HepG2 (cell line): ENCODE measurements around the gene KATNB1. TPM values are rescaled to one million over a fixed set of nuclear protein-coding genes. Genes with fewer than 3 reads are reported as not detected.

Experiments used
- ATAC-seq: fragments of 200-7000 bp; cut with Tn5 transposase; 3 replicates; pipeline ENCODE4 v1.9.1; 2020; ENCODE audit warnings: mild to moderate bottlenecking, moderate library complexity
- BruUV-seq: library from RNA; stranded (reverse); fragments of 400-500 nt; replicated peaks from 2 replicates; lab custom pipeline; 2021; lab: Mats Ljungman, UMichigan
- CTCF ChIA-PET: fragments of 300-600 bp; formaldehyde crosslinking; extraction: SDS; loops from one replicate; lab custom pipeline; 2021; ENCODE audit warnings: low total read pairs, inconsistent platforms, low intra/inter-chr PET ratio; lab: Yijun Ruan, JAX
- POLR2A ChIA-PET: fragments of 350-600 bp; sonication (Branson Sonifier 250); formaldehyde crosslinking; loops from one replicate; lab custom pipeline; 2020; ENCODE audit warnings: antibody characterized with exemption, inconsistent platforms; lab: Yijun Ruan, JAX
- DNase-seq: peaks from one replicate; pipeline ENCODE4 v3.0.0-alpha.2; 2015; ENCODE audit warnings: low spot score
- FAIRE-seq: peaks from 3 replicates; lab custom pipeline; 2011; peaks lifted over from hg19 to GRCh38; lab: Jason Lieb, UNC
- H2AFZ ChIP-seq: one replicate; pipeline ENCODE4 v1.6.1; 2011; ENCODE audit warnings: low read length, inconsistent platforms
- H3K27ac ChIP-seq: fragments of 300-600 bp; 3 replicates; pipeline ENCODE4 v1.8.0; 2011; ENCODE audit warnings: mixed run types, mild to moderate bottlenecking, mixed read lengths, low read length, inconsistent platforms; ENCODE audit not compliant: insufficient read depth; ENCODE audit errors: extremely low read length
- H3K27me3 ChIP-seq, 2 experiments: fragments of 200-600 bp in 1 of 2; 2 replicates in 1 of 2; 3 replicates in 1 of 2; pipeline versions ENCODE4 v1.6.0 to v1.8.0; 2011; ENCODE audit warnings: low read length in 2 of 2, mild to moderate bottlenecking in 2 of 2, moderate library complexity in 2 of 2, inconsistent platforms in 1 of 2; ENCODE audit not compliant: insufficient read depth in 2 of 2, control insufficient read depth in 1 of 2
- H3K36me3 ChIP-seq, 2 experiments: fragments of 200-600 bp in 1 of 2; replicated peaks in 1 of 2; 2 replicates in 1 of 2; 3 replicates in 1 of 2; pipeline versions ENCODE4 v1.5.1 to v1.8.0; 2011; ENCODE audit warnings: low read length in 2 of 2, inconsistent platforms in 1 of 2; ENCODE audit not compliant: insufficient read depth in 2 of 2, control insufficient read depth in 1 of 2
- H3K4me1 ChIP-seq: 2 replicates; pipeline ENCODE4 v1.5.1; 2012; ENCODE audit warnings: low read length, inconsistent platforms; ENCODE audit not compliant: insufficient read depth
- H3K4me2 ChIP-seq: 2 replicates; pipeline ENCODE4 v1.6.0; 2011; ENCODE audit warnings: low read depth, low read length, inconsistent platforms
- H3K4me3 ChIP-seq, 3 experiments: fragments of 200-600 bp in 1 of 3; sonication (generic), shearing (Covaris generic) in 1 of 3; replicated peaks in 1 of 3; 2 replicates each; pipeline ENCODE4 v1.5.1; 2011 to 2016; ENCODE audit warnings: low read length in 3 of 3, inconsistent platforms in 2 of 3, low read depth in 2 of 3, mild to moderate bottlenecking in 2 of 3, control low read depth in 1 of 3, mixed read lengths in 1 of 3; ENCODE audit not compliant: insufficient read depth in 1 of 3
- H3K79me2 ChIP-seq: one replicate; pipeline ENCODE4 v1.6.1; 2011; ENCODE audit warnings: low read length, inconsistent platforms; ENCODE audit not compliant: insufficient read depth
- H3K9ac ChIP-seq: 2 replicates; pipeline ENCODE4 v1.6.0; 2011; ENCODE audit warnings: mild to moderate bottlenecking, low read depth, low read length, inconsistent platforms; ENCODE audit not compliant: insufficient read depth
- H3K9me3 ChIP-seq: 2 replicates; pipeline ENCODE4 v1.5.1; 2012; ENCODE audit warnings: mild to moderate bottlenecking, low read length
- H4K20me1 ChIP-seq: 2 replicates; pipeline ENCODE4 v1.6.0; 2011; ENCODE audit warnings: inconsistent platforms, mild to moderate bottlenecking, low read length, moderate library complexity; ENCODE audit not compliant: insufficient read depth
- AGO2 ChIP-seq: fragments of 200-400 bp; formaldehyde crosslinking; optimal IDR thresholded peaks from 2 replicates; pipeline ENCODE3; 2017; ENCODE audit warnings: mild to moderate bottlenecking, low read depth, low read length, moderate library complexity
- AKNA ChIP-seq: sonication (generic); formaldehyde crosslinking; IDR thresholded peaks from 2 replicates; pipeline ENCODE4 v1.4.0; 2020; ENCODE audit warnings: missing genetic modification reagents, borderline replicate concordance
- CAMTA2 ChIP-seq: sonication (generic); formaldehyde crosslinking; IDR thresholded peaks from 2 replicates; pipeline ENCODE4 v1.4.0; 2020; ENCODE audit warnings: mild to moderate bottlenecking, missing genetic modification reagents, borderline replicate concordance
- DNMT1 ChIP-seq: sonication (generic); formaldehyde crosslinking; IDR thresholded peaks from 2 replicates; pipeline ENCODE4 v1.5.1; 2020; ENCODE audit warnings: mild to moderate bottlenecking, missing genetic modification reagents
- HNRNPK ChIP-seq: fragments of 200-400 bp; formaldehyde crosslinking; IDR thresholded peaks from 2 replicates; pipeline ENCODE4 v1.6.1; 2018; ENCODE audit warnings: low read length, low read depth, moderate library complexity, mild to moderate bottlenecking; ENCODE audit not compliant: poor library complexity, severe bottlenecking
- HOXA3 ChIP-seq: sonication (generic); formaldehyde crosslinking; IDR thresholded peaks from 2 replicates; pipeline ENCODE4 v1.5.0; 2020; ENCODE audit warnings: missing genetic modification reagents
- MED8 ChIP-seq: sonication (generic); formaldehyde crosslinking; IDR thresholded peaks from 2 replicates; pipeline ENCODE4 v1.8.1; 2023; ENCODE audit warnings: mild to moderate bottlenecking, missing genetic modification reagents; ENCODE audit not compliant: insufficient replicate concordance
- MYNN ChIP-seq: sonication (generic); formaldehyde crosslinking; IDR thresholded peaks from 2 replicates; pipeline ENCODE4 v1.4.0; 2020; ENCODE audit warnings: mild to moderate bottlenecking, low read depth, missing genetic modification reagents
- POLR2A ChIP-seq, 2 experiments: IDR thresholded peaks; 2 replicates each; pipeline ENCODE4 v1.6.1; 2011; ENCODE audit warnings: low read depth in 2 of 2, low read length in 2 of 2, mild to moderate bottlenecking in 1 of 2, moderate library complexity in 1 of 2; ENCODE audit not compliant: insufficient read depth in 1 of 2
- SAFB2 ChIP-seq: sonication (generic); formaldehyde crosslinking; IDR thresholded peaks from 2 replicates; pipeline ENCODE4 v1.5.1; 2020; ENCODE audit warnings: missing genetic modification reagents, low read depth, mild to moderate bottlenecking, borderline replicate concordance
- ZBTB33 ChIP-seq: sonication (generic); formaldehyde crosslinking; IDR thresholded peaks from 2 replicates; pipeline ENCODE4 v1.4.0; 2020; ENCODE audit warnings: missing genetic modification reagents
- ZFP91 ChIP-seq: sonication (generic); formaldehyde crosslinking; IDR thresholded peaks from 2 replicates; pipeline ENCODE4 v1.9.0; 2022; ENCODE audit warnings: missing genetic modification reagents, mild to moderate bottlenecking, borderline replicate concordance
- ZNF230 ChIP-seq: sonication (generic); formaldehyde crosslinking; IDR thresholded peaks from 2 replicates; pipeline ENCODE4 v1.4.0; 2020; ENCODE audit warnings: mild to moderate bottlenecking, missing genetic modification reagents
- ZNF615 ChIP-seq: sonication (generic); formaldehyde crosslinking; IDR thresholded peaks from 2 replicates; pipeline ENCODE4 v1.5.0; 2020; ENCODE audit warnings: mild to moderate bottlenecking, missing genetic modification reagents, borderline replicate concordance
- WGBS: methylation state at CpG from one replicate; pipeline ENCODE4 v1.1.6; 2017; ENCODE audit warnings: low lambda C conversion rate; 5-methylcytosine and 5-hydroxymethylcytosine counted together
- in situ Hi-C: cut with HindIII; loops from 2 replicates; pipeline ENCODE4 v1.10.0; 2017; ENCODE audit warnings: low pct_unique_long_range_greater_than_20kb; ENCODE audit not compliant: extremely low pct_ligation_motif_present
- intact Hi-C: fragments of 100-400 bp; cut with micrococcal nuclease; formaldehyde crosslinking; loops from one replicate; pipeline ENCODE4 v1.10.0; 2022; ENCODE audit not compliant: unreplicated experiment
- polyA plus RNA-seq, 8 experiments: library from polyadenylated mRNA; depleted of rRNA in 3 of 8; stranded (reverse) in 7 of 8; unstranded in 1 of 8; fragments of >200 nt; fragmentation: Illumina TruSeq in 4 of 8; extraction: Trizol in 4 of 8; gene quantifications; 2 replicates each; pipeline versions ENCODE4 v1.2.1 to v1.2.3, GENCODE V29; 2011 to 2016; ENCODE audit warnings: low read depth in 4 of 8, missing spikeins in 1 of 8, mixed read lengths in 1 of 8; ENCODE audit not compliant: insufficient read depth in 1 of 8
- total RNA-seq, 5 experiments: library from RNA; depleted of rRNA; stranded (reverse); fragments of >200 nt; fragmentation: Illumina TruSeq; extraction: Trizol; gene quantifications; 2 replicates each; pipeline ENCODE4 v1.2.3, GENCODE V29; 2016; ENCODE audit warnings: low read depth in 1 of 5

Gene KATNB1
- total and polyA plus RNA-seq, 2 of the 13 experiments (the other 11 are each of a cell fraction or from before 2014, with no cell fraction given), result 31.5 to 43.5 TPM

GRCh38 chr16:57760357-57761160 is 25.0 kb downstream of the KATNB1 start:
- H3K4me3 ChIP-seq, result no peak overlapping the region
- ATAC-seq (no peak), FAIRE-seq (no peak), DNase-seq (no peak)
- H3K4me1 ChIP-seq, result no peaks in the 10 kb centered on the region
- in situ Hi-C loops (no loop called here), intact Hi-C loops (no loop called here)
- BruUV-seq, result no TSS peak
- no peak overlapping the region for H3K9ac ChIP-seq
- no peaks in the 10 kb centered on the region for H4K20me1 ChIP-seq
- H3K4me2 ChIP-seq, result no peak overlapping the region
- ChIA-PET POLR2A (interaction anchor here (1.2 kb wide), 1 partner anchor 22 kb away, joined by 3 read pairs; no protein-coding TSS in a partner anchor), CTCF (no interaction called here)
- no peaks in the 10 kb centered on the region for H3K79me2 ChIP-seq
- no peak overlapping the region for H3K27ac ChIP-seq
- 97% methylated on average over 39 of the region's 40 CpGs for WGBS
- H3K36me3 ChIP-seq, result peaks cover 22 to 57% of the 10 kb centered on the region in 2 experiments
- no peaks in the 10 kb centered on the region for H3K9me3 ChIP-seq
- no peak overlapping the region for H2AFZ ChIP-seq
- no peaks in the 10 kb centered on the region for H3K27me3 ChIP-seq
- TF ChIP-seq MED8 (CRISPR knock-in tag), result peak; percentile 10
- TF ChIP-seq MYNN (CRISPR knock-in tag), result no peak
- TF ChIP-seq ZNF230 (CRISPR knock-in tag), result no peak
- no peak for TF ChIP-seq DNMT1
- TF ChIP-seq AGO2, result peak; percentile 83
- 0 out of 2 replicates have a peak, but pooled peaks have one; percentile 16 for TF ChIP-seq HOXA3
- TF ChIP-seq ZNF615, result no peak
- TF ChIP-seq CAMTA2 (CRISPR knock-in tag), result 0 out of 2 replicates have a peak, but pooled peaks have one; percentile 6
- peak in 1 of 2 experiments; percentile 14; a peak in 1 of 4 replicates for TF ChIP-seq POLR2A (IDR thresholded peaks at IDR 0.05; ENCODE audit: insufficient read depth in 1 of 2, low read depth in 2 of 2, low read length in 2 of 2)
- TF ChIP-seq SAFB2 (CRISPR knock-in tag), result 0 out of 2 replicates have a peak, but pooled peaks have one; percentile 38
- no peak for TF ChIP-seq HNRNPK
- TF ChIP-seq AKNA (CRISPR knock-in tag), result no peak
- TF ChIP-seq ZFP91 (CRISPR knock-in tag), result peak; percentile 23; the same call in 1 of the 2 replicates
- TF ChIP-seq ZBTB33 (CRISPR knock-in tag), result peak; percentile 43; the same call in 1 of the 2 replicates
